ENCODE results near the gene MCF2L2. TPM values are rescaled to one million over a fixed set of nuclear protein-coding genes. Genes with fewer than 3 reads are reported as not detected.
A peak's percentile ranks its signal among the peaks of the same experiment; 100 is the strongest.
"Not testable (repeated sequence)": the region's sequence is repeated elsewhere in the genome, so short reads cannot be mapped to it uniquely, and the experiment has no call there.

MCF2L2 gene
- total RNA-seq, 4 donors from 2014 or later: 0.61 to 2.9 (median 1.3) TPM

DNA sequence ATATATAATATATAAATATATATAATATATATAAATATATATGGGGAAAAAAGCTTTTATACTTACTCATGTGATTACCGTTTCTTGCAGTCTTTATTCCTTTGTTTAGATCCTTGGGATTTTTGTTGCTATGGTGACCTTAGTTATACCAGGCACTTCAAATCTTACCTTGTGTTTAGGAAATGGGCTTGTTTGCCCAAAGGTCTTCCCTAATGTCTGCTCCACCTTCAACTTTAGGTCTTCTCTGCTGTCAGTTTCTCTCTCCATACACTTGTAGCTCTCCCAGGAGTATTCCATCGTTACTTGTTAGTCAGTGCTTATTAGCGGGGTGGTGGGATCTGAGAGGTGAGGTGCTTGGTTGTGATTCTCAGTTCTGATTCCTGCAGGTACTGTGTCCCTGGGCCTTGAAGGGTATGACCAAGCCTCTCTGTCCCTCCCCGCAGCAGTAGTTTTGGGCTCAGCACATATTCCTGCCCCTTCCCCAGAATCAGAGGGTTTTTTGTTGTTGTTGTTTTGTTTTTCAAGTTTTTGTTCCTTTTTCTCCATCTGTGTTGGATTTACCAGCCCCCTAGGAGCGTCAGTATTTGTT lies 256.3 kb downstream of the MCF2L2 start:
- TF ChIP-seq CTCF (IDR thresholded peaks at IDR 0.05) (no peak), POLR2A (IDR thresholded peaks at IDR 0.05) (no peak)

DNA sequence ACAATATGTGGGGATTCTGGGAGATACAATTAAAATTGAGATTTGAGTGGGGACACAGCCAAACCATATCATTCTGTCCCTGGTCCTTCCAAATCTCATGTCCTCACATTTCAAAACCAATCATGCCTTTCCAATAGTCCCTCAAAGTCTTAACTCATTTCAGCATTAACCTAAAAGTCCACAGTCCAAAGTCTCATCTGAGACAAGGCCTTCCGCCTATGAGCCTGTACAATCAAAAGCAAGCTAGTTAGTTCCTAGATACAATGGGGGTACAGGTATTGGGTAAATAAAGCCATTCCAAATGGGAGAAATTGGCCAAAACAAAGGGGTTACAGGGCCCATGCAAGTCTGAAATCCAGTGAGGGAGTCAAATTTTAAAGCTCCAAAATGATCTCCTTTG lies 260.4 kb downstream of the MCF2L2 start:
- H3K27ac ChIP-seq; H3K36me3 ChIP-seq; H3K27me3 ChIP-seq; DNase-seq; intact Hi-C loops (cut with DNase I); H3K4me3 ChIP-seq; H3K9me3 ChIP-seq; H3K4me1 ChIP-seq: not testable (repeated sequence)
- 100% methylated on average over 1 of the region's 1 CpG for WGBS, 2 donors

More for the DNA sequence above, 256.3 kb downstream of the MCF2L2 start:
- no peak for DNase-seq
- Histone ChIP-seq H3K27me3 (peaks cover 0 to 30% (median 0%) of the 10 kb centered on the region in 4 donors), H3K9me3 (no peaks in the 10 kb centered on the region), H3K4me1 (no peaks in the 10 kb centered on the region), H3K36me3 (no peaks in the 10 kb centered on the region), H3K27ac (no peak overlapping the region), H3K4me3 (no peak overlapping the region)
- WGBS, 2 donors: 69 to 74% methylated on average over 4 to 5 of the region's 5 CpGs
- intact Hi-C loops (cut with DNase I): no loop called here

DNA sequence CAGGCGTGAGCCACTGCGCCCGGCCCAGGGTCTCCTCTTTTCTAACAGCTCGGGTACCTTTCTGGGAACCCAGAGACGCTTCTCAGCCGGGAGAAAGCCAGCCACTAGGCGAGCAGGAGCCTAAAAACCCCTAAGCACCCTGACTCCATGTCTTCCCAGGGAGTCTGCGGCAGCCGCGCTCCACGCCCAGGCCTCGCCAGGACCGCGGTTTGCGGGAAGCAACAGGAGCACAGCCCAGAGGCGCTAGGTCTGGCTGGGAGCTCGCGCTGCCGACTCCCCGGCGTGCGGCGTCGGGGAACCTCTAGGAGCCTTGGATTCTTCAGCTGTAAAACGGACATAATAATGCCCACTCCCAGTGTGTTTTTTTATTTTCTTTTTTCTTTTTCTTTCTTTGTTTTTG lies 264.9 kb downstream of the MCF2L2 start:
- WGBS, 2 donors: 87 to 88% methylated on average over 14 to 15 of the region's 25 CpGs
- TF ChIP-seq CTCF (IDR thresholded peaks at IDR 0.05): no peak
- TF ChIP-seq POLR2A (IDR thresholded peaks at IDR 0.05): no peak
- Histone ChIP-seq H3K4me1 (peaks cover 0 to 26% (median 7%) of the 10 kb centered on the region in 3 donors), H3K27me3 (peaks cover 0 to 22% (median 0%) of the 10 kb centered on the region in 4 donors), H3K36me3 (no peaks in the 10 kb centered on the region), H3K27ac (no peak overlapping the region), H3K4me3 (no peak overlapping the region), H3K9me3 (no peaks in the 10 kb centered on the region)
- no peak for DNase-seq
- intact Hi-C loops (cut with DNase I): no loop called here

GRCh38 chr3:183161552-183162336 lies 266.7 kb downstream of the MCF2L2 start:
- intact Hi-C loops (cut with DNase I): no loop called here
- peaks cover 0 to 22% (median 0%) of the 10 kb centered on the region in 4 donors for H3K27me3 ChIP-seq
- no peak for TF ChIP-seq POLR2A (IDR thresholded peaks at IDR 0.05)
- TF ChIP-seq CTCF (IDR thresholded peaks at IDR 0.05): no peak
- no peaks in the 10 kb centered on the region for H3K9me3 ChIP-seq
- WGBS, 2 donors: 39 to 46% methylated on average over 15 to 25 of the region's 25 CpGs
- H3K4me1 ChIP-seq: peaks cover 0 to 26% (median 7%) of the 10 kb centered on the region in 3 donors
- H3K36me3 ChIP-seq: no peaks in the 10 kb centered on the region
- no peak for DNase-seq
- peak overlapping the region in 3 of 4 donors; percentile 41 to 62 (median 57) for H3K27ac ChIP-seq
- H3K4me3 ChIP-seq: peak overlapping the region; percentile 51 to 72 (median 60)

DNA sequence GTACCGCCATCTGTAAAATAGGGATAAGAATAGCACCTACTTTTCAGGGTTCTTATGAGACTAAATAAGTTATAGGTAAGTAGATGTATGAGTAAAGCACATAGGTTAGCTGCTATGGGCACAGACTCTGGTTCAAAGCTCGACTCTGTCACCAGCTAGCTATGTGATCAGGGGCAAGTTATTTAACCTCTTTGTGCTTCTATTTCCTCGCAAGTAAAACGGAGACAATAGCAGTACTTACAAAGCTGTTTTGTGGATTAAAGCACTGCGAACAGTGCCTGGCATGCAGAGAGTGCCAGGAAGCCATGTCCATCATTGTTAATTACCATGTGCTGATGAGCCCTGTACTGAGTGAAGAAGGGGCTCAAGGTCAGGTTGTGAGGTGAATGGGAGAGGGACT lies 267.8 kb downstream of the MCF2L2 start:
- H3K4me3 ChIP-seq: no peak overlapping the region
- 73 to 86% methylated on average over 4 to 5 of the region's 5 CpGs for WGBS, 2 donors
- H3K9me3 ChIP-seq: no peaks in the 10 kb centered on the region
- H3K27ac ChIP-seq: no peak overlapping the region
- peaks cover 0 to 26% (median 7%) of the 10 kb centered on the region in 3 donors for H3K4me1 ChIP-seq
- no peaks in the 10 kb centered on the region for H3K36me3 ChIP-seq
- no peak for TF ChIP-seq CTCF (IDR thresholded peaks at IDR 0.05)
- no peak for TF ChIP-seq POLR2A (IDR thresholded peaks at IDR 0.05)
- intact Hi-C loops (cut with DNase I): no loop called here
- peaks cover 0 to 22% (median 0%) of the 10 kb centered on the region in 4 donors for H3K27me3 ChIP-seq
- no peak for DNase-seq
